H9 (cell line): ENCODE measurements around the gene C1QTNF7. TPM values are rescaled to one million over a fixed set of nuclear protein-coding genes. Genes with fewer than 3 reads are reported as not detected.

Source experiments
- DNase-seq: peaks from one replicate; pipeline ENCODE4 v3.0.0-alpha.2; 2017
- H2AFZ ChIP-seq: one replicate; pipeline ENCODE4 v1.6.1; 2013; ENCODE audit warnings: mild to moderate bottlenecking, low read length, control low read depth, moderate library complexity
- H2AK5ac ChIP-seq: 2 replicates; pipeline ENCODE4 v1.6.1; 2013; ENCODE audit warnings: low read length, control low read depth, mixed read lengths; ENCODE audit not compliant: insufficient read length
- H2BK120ac ChIP-seq: one replicate; pipeline ENCODE4 v1.6.1; 2013; ENCODE audit warnings: low read depth, mild to moderate bottlenecking, low read length, control low read depth, inconsistent platforms; ENCODE audit not compliant: poor library complexity, severe bottlenecking
- H2BK12ac ChIP-seq: 2 replicates; pipeline ENCODE4 v1.6.1; 2013; ENCODE audit warnings: low read length, control low read depth, mixed read lengths, low read depth; ENCODE audit not compliant: insufficient read length
- H2BK15ac ChIP-seq: 2 replicates; pipeline ENCODE4 v1.6.1; 2013; ENCODE audit warnings: low read depth, low read length, control low read depth
- H2BK20ac ChIP-seq: one replicate; pipeline ENCODE4 v1.6.1; 2013; ENCODE audit warnings: low read depth, mild to moderate bottlenecking, low read length, control low read depth, inconsistent platforms; ENCODE audit not compliant: poor library complexity, severe bottlenecking
- H2BK5ac ChIP-seq: 2 replicates; pipeline ENCODE4 v1.6.1; 2013; ENCODE audit warnings: low read length, control low read depth, mixed read lengths; ENCODE audit not compliant: insufficient read length
- H3K14ac ChIP-seq: 2 replicates; pipeline ENCODE4 v1.6.1; 2013; ENCODE audit warnings: low read length, control low read depth; ENCODE audit not compliant: insufficient read depth
- H3K18ac ChIP-seq: 2 replicates; pipeline ENCODE4 v1.6.1; 2013; ENCODE audit warnings: low read depth, mild to moderate bottlenecking, mixed read lengths, low read length, control low read depth; ENCODE audit not compliant: insufficient read length
- H3K23ac ChIP-seq: 2 replicates; pipeline ENCODE4 v1.6.1; 2013; ENCODE audit warnings: low read length, control low read depth, mixed read lengths, low read depth; ENCODE audit not compliant: insufficient read length
- H3K23me2 ChIP-seq: 2 replicates; pipeline ENCODE4 v1.6.1; 2013; ENCODE audit warnings: low read depth, mild to moderate bottlenecking, mixed read lengths, low read length, control low read depth; ENCODE audit not compliant: insufficient read length, poor library complexity, severe bottlenecking
- H3K27ac ChIP-seq: 2 replicates; pipeline ENCODE4 v1.5.1; 2013; ENCODE audit warnings: low read length, control low read depth, mixed read lengths, low read depth; ENCODE audit not compliant: insufficient read length
- H3K27me3 ChIP-seq: 2 replicates; pipeline ENCODE4 v1.6.1; 2013; ENCODE audit warnings: low read length, control low read depth, inconsistent platforms; ENCODE audit not compliant: insufficient read depth
- H3K4ac ChIP-seq: 2 replicates; pipeline ENCODE4 v1.6.1; 2013; ENCODE audit warnings: low read depth, mild to moderate bottlenecking, control low read depth, inconsistent platforms, low read length, moderate library complexity
- H3K4me1 ChIP-seq: 2 replicates; pipeline ENCODE4 v1.6.1; 2013; ENCODE audit warnings: low read length, control low read depth, inconsistent platforms; ENCODE audit not compliant: insufficient read depth
- H3K4me2 ChIP-seq: 2 replicates; pipeline ENCODE4 v1.6.1; 2013; ENCODE audit warnings: low read length, control low read depth, mixed read lengths; ENCODE audit not compliant: insufficient read length, insufficient read depth
- H3K56ac ChIP-seq: 2 replicates; pipeline ENCODE4 v1.6.1; 2013; ENCODE audit warnings: low read depth, mild to moderate bottlenecking, mixed read lengths, low read length, control low read depth; ENCODE audit not compliant: insufficient read length
- H3K79me1 ChIP-seq: 2 replicates; pipeline ENCODE4 v1.6.1; 2013; ENCODE audit warnings: low read depth, mild to moderate bottlenecking, moderate library complexity, low read length, control low read depth, inconsistent platforms; ENCODE audit not compliant: insufficient read depth, poor library complexity, severe bottlenecking
- H3K79me2 ChIP-seq: 2 replicates; pipeline ENCODE4 v1.6.1; 2013; ENCODE audit warnings: low read length, control low read depth, inconsistent platforms; ENCODE audit not compliant: insufficient read depth
- H3K9ac ChIP-seq: 2 replicates; pipeline ENCODE4 v1.6.1; 2013; ENCODE audit warnings: low read length, control low read depth, mixed read lengths; ENCODE audit not compliant: insufficient read length; ENCODE audit errors: extremely low read depth
- H3K9me3 ChIP-seq: one replicate; pipeline ENCODE4 v1.6.1; 2013; ENCODE audit warnings: low read depth, low read length, inconsistent platforms; ENCODE audit not compliant: control insufficient read depth
- H3T11ph ChIP-seq: one replicate; pipeline ENCODE4 v1.6.1; 2013; ENCODE audit warnings: mild to moderate bottlenecking, low read length, control low read depth, inconsistent platforms
- H4K20me1 ChIP-seq: one replicate; pipeline ENCODE4 v1.6.1; 2013; ENCODE audit not compliant: control insufficient read depth, insufficient read length, insufficient read depth
- H4K5ac ChIP-seq: 2 replicates; pipeline ENCODE4 v1.6.1; 2013; ENCODE audit warnings: low read depth, mild to moderate bottlenecking, mixed read lengths, low read length, control low read depth; ENCODE audit not compliant: insufficient read length
- H4K8ac ChIP-seq: replicated peaks from 2 replicates; pipeline ENCODE4 v1.6.1; 2013; ENCODE audit warnings: low read length, control low read depth, mixed read lengths, low read depth; ENCODE audit not compliant: insufficient read length
- H4K91ac ChIP-seq: 2 replicates; pipeline ENCODE4 v1.6.1; 2013; ENCODE audit warnings: low read depth, mild to moderate bottlenecking, moderate library complexity, mixed read lengths, low read length, control low read depth; ENCODE audit not compliant: insufficient read length
- H3K27ac Mint-ChIP-seq, 3 experiments: 2 replicates in 2 of 3; 3 replicates in 1 of 3; pipeline ENCODE4 v1.8.0; 2020 to 2021; ENCODE audit warnings: mixed read lengths in 3 of 3, mild to moderate bottlenecking in 1 of 3, moderate library complexity in 1 of 3
- H3K27me3 Mint-ChIP-seq: 2 replicates; pipeline ENCODE4 v1.8.0; 2021; ENCODE audit warnings: low read depth, mild to moderate bottlenecking, moderate library complexity, mixed read lengths
- H3K36me3 Mint-ChIP-seq, 3 experiments: 2 replicates in 2 of 3; 3 replicates in 1 of 3; pipeline ENCODE4 v1.8.0; 2020 to 2021; ENCODE audit warnings: low read depth in 3 of 3, mixed read lengths in 3 of 3; ENCODE audit not compliant: insufficient read depth in 1 of 3
- H3K4me1 Mint-ChIP-seq, 2 experiments: 2 replicates each; pipeline ENCODE4 v1.8.0; 2020; ENCODE audit warnings: mixed read lengths in 2 of 2
- H3K4me3 Mint-ChIP-seq, 2 experiments: 2 replicates in 1 of 2; 3 replicates in 1 of 2; pipeline ENCODE4 v1.8.0; 2020 to 2021; ENCODE audit warnings: mild to moderate bottlenecking in 2 of 2, mixed read lengths in 2 of 2, moderate library complexity in 1 of 2
- H3K9me3 Mint-ChIP-seq, 2 experiments: 2 replicates in 1 of 2; 3 replicates in 1 of 2; pipeline ENCODE4 v1.8.0; 2020; ENCODE audit warnings: mild to moderate bottlenecking in 2 of 2, mixed read lengths in 2 of 2, moderate library complexity in 1 of 2
- CTCF ChIP-seq: fragments of 200-600 bp; sonication (generic); conservative IDR thresholded peaks from 3 replicates; pipeline ENCODE4 v1.8.0; 2021; ENCODE audit warnings: antibody characterized with exemption, mild to moderate bottlenecking
- WGBS: extraction: QIAGEN DNeasy Blood & Tissue Kit; methylation state at CpG from one replicate; pipeline ENCODE4 v1.1.7; 2013; ENCODE audit warnings: missing lambda C conversion rate, low lambda C conversion rate, mixed read lengths; ENCODE audit not compliant: insufficient read length; ENCODE audit errors: extremely low coverage; 5-methylcytosine and 5-hydroxymethylcytosine counted together
- total RNA-seq: library from RNA; stranded (reverse); gene quantifications from 2 replicates; pipeline ENCODE4 v1.2.1, GENCODE V29; 2021

Gene C1QTNF7
- total RNA-seq, 1 experiment from 2014 or later: not detected

- H2BK15ac ChIP-seq: no peak overlapping the region
- H3K79me2 ChIP-seq: no peaks in the 10 kb centered on the region
- H3K4me2 ChIP-seq: no peak overlapping the region
- H2AK5ac ChIP-seq: no peak overlapping the region
- H3K9me3 ChIP-seq: no peaks in the 10 kb centered on the region
- H2AFZ ChIP-seq: no peak overlapping the region
- no peaks in the 10 kb centered on the region for H3K79me1 ChIP-seq
- no peak overlapping the region for H3K56ac ChIP-seq
- no peaks in the 10 kb centered on the region for H4K20me1 ChIP-seq
- H3K27me3 ChIP-seq: no peaks in the 10 kb centered on the region; the same call in 1 of the 2 replicates
- Mint-ChIP-seq H3K27ac (no peak overlapping the region), H3K4me3 (no peak overlapping the region), H3K9me3 (no peaks in the 10 kb centered on the region), H3K27me3 (peaks cover under 1% of the 10 kb centered on the region), H3K4me1 (peaks cover 16 to 20% of the 10 kb centered on the region in 2 experiments), H3K36me3 (no peaks in the 10 kb centered on the region; a peak in 1 of 7 replicates)
- H3K14ac ChIP-seq: no peak overlapping the region
- H3K23ac ChIP-seq: no peak overlapping the region
- H3K4ac ChIP-seq: no peak overlapping the region
- H4K8ac ChIP-seq: no peak overlapping the region
- H3K4me1 ChIP-seq: no peaks in the 10 kb centered on the region; the same call in 1 of the 2 replicates
- no CpG with 5 or more reads among the region's 5 CpGs for WGBS
- no peak overlapping the region for H3K18ac ChIP-seq
- TF ChIP-seq CTCF: no peak
- no peak overlapping the region for H2BK20ac ChIP-seq
- H2BK120ac ChIP-seq: no peak overlapping the region
- H3K9ac ChIP-seq: no peak overlapping the region
- H2BK5ac ChIP-seq: no peak overlapping the region
- no peak overlapping the region for H4K5ac ChIP-seq
- H3K23me2 ChIP-seq: no peaks in the 10 kb centered on the region
- H3T11ph ChIP-seq: no peak overlapping the region
- no peak overlapping the region for H4K91ac ChIP-seq
- H2BK12ac ChIP-seq: no peak overlapping the region
- H3K27ac ChIP-seq: no peak overlapping the region
- no peak for DNase-seq
These were observed 4.5 kb upstream of the C1QTNF7 start for GRCh38 chr4:15423285-15423711.
